H7 (cell line): Measurements from ENCODE around the gene SPRR2F. TPM values are rescaled to one million over a fixed set of nuclear protein-coding genes. Genes with fewer than 3 reads are reported as not detected.
"Not testable (repeated sequence)": the region's sequence is repeated elsewhere in the genome, so short reads cannot be mapped to it uniquely, and the experiment has no call there.

Experiments used
- DNase-seq: peaks from one replicate; pipeline ENCODE4 v3.0.0; 2012
- H3K27me3 ChIP-seq: 2 replicates; pipeline ENCODE4 v1.6.0; 2011; ENCODE audit warnings: mild to moderate bottlenecking, low read length; ENCODE audit not compliant: control insufficient read depth, insufficient read depth
- H3K36me3 ChIP-seq: replicated peaks from 2 replicates; pipeline ENCODE4 v1.5.1; 2011; ENCODE audit warnings: low read length; ENCODE audit not compliant: control insufficient read depth, insufficient read depth
- H3K4me3 ChIP-seq: 2 replicates; pipeline ENCODE4 v1.5.1; 2011; ENCODE audit warnings: low read depth, mild to moderate bottlenecking, control low read depth, low read length, moderate library complexity; ENCODE audit not compliant: insufficient read depth
- total RNA-seq: library from RNA; depleted of rRNA; stranded (reverse); fragments of >200 nt; shearing (Covaris generic); gene quantifications from 2 replicates; pipeline ENCODE4 v1.2.3, GENCODE V29; 2014; rRNA removed

Gene SPRR2F, protein sequence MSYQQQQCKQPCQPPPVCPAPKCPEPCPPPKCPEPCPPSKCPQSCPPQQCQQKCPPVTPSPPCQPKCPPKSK
- total RNA-seq = not detected in 2 replicates

DNA sequence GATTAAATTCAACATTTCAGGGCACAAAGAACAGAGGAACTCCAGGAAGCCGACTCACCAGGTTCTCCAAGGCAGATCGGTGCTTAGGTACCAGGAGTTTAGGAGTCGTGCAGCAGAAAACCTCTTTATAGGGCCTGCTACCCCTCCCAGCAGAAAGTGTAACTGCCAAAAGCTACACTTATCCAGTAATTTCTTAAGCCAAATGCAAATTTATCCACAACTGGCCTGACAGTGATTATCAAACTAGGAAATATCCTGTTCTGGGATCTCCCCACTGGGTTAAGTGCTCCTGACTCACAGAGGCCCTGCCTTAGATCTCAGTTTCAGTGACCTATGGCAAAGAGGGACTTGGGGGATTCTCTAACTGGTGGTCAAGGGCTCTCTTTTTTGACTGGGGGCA, at the start of gene SPRR2F:
TSS of gene SPRR2F (minus strand) at position 101 of the 400 bp plus-strand sequence. CDS start 783 bp downstream, outside the sequence.
- H3K36me3 ChIP-seq = no peaks in the 10 kb centered on the region
- H3K27me3 ChIP-seq = no peaks in the 10 kb centered on the region
- no peak within 1 kb of the TSS for H3K4me3 ChIP-seq
- DNase-seq = no peak

DNA sequence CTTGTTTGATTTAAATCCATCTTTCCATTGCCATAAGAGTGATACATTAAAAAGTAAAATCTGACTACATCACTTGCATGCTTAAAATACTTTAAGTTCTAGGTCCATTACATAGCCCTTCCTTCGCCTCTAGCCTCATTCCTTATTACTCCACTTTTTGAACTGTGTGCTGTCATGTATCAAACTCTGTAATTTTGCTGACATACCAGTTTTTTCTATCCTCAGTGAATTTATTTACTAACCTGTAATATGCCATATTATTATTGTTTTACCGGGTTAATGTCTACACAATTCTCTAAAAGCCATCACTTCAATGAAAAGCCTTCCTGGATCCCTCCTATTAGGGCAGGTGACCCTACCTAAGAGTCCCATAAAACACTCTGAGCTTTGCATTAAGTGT, 42.2 kb upstream of the SPRR2F start:
- no peak for DNase-seq
- no peak overlapping the region for H3K4me3 ChIP-seq
- no peaks in the 10 kb centered on the region for H3K27me3 ChIP-seq
- H3K36me3 ChIP-seq = no peaks in the 10 kb centered on the region

DNA sequence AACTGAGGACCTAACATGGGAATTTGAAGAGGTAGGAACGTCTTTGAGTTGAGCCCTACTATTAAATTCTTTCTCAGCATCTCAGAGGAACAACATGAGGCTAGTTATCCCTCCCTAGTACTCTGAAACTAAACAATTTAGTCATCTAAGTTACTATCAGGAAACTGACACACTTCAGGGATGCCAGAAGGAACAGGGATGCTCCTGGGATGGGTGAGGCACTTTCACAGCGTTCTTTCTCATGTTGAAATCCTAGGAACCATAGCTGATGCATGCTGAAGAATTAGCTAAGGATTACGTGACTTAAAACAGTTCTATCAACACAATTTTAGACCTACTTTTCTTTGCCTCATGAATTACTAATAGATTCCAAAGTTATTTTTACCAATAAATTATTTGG, 39.2 kb upstream of the SPRR2F start:
- no peak overlapping the region for H3K4me3 ChIP-seq
- DNase-seq = no peak
- no peaks in the 10 kb centered on the region for H3K27me3 ChIP-seq
- H3K36me3 ChIP-seq = no peaks in the 10 kb centered on the region

DNA sequence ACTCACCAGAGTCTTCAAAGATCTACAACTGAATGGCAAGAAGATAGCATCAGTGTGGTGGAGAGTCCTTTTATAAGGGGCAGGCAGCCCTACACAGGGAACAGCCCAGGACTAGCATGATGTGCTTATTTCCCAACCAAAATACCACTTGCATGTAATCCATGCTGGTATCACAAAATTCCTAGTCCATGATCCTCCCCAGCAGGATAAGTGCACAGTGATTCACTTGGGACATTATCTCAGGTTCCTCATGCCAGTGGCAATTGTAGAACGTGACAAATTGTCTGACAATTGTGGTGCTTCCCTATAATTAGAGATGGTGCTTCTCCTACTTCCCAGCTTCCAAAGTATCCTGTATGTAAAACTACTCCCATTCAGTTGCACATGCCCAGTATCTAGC, 37.5 kb upstream of the SPRR2F start, which contains the start of gene SPRR2G:
TSS of gene SPRR2G (minus strand) at position 45 of the 400 bp plus-strand sequence. CDS start 780 bp downstream, outside the sequence.
- no peaks in the 10 kb centered on the region for H3K27me3 ChIP-seq
- no peak for DNase-seq
- H3K36me3 ChIP-seq = no peaks in the 10 kb centered on the region
- no peak within 1 kb of the TSS for H3K4me3 ChIP-seq

DNA sequence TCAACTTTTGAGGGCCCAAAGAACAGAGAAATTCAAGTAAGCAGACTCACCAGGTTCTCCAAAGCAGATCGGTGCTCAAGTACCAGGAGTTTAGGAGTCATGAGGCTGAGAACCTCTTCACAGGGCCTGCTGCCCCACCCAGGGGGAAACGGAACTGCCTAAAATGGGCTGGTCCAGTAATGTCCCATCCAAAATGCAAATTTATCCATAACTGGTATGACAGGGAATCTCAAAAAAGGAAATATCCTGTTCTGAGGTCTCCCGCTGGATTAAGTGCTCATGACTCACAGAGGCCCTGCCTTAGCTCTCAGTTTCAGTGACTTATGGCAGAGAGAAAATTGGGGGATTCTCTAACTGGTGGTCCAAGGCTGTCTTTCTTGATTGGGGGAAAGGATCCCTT, 28.1 kb upstream of the SPRR2F start:
- Histone ChIP-seq H3K27me3 (no peaks in the 10 kb centered on the region), H3K36me3 (no peaks in the 10 kb centered on the region), H3K4me3 (no peak overlapping the region)
- no peak for DNase-seq

DNA sequence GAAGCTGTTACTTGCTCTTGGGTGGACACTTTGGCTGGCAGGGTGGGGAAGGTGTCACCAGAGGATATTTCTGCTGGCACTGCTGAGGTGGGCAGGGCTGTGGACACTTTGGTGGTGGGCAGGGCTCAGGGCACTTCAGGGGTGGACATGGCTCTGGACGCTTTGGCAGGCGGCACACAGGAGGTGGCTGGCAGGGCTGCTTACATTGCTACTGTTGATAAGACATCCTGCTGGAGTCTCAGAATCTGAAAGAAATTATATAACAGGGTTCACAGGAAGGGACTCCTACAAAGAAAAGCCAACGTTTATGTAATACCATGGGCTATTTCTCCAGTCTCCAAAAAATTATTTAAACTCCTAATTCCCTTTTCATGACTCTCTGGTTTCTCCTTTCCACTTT, 27.2 kb upstream of the SPRR2F start:
- H3K4me3 ChIP-seq = no peak overlapping the region
- H3K36me3 ChIP-seq = no peaks in the 10 kb centered on the region
- no peaks in the 10 kb centered on the region for H3K27me3 ChIP-seq
- DNase-seq = no peak

DNA sequence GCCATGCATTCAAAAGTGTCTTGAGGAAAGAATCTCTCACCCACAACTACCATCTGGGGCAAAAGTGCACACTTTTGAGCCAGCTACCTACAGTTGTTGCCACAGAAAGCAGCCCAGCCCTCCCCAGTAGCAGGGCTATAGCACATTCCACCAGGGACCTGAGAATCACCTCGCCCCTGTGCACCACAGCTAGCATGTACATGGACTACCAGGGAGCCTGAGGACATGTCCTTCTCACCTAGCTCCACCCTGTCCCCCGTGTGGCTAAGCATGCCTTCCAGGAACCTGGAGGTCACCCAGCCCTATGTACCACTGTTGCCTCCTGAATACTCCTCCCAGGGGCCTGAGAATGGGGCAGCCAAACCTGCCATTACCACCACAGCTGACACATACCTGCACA, 20.4 kb upstream of the SPRR2F start:
- H3K4me3 ChIP-seq = no peak overlapping the region
- H3K36me3 ChIP-seq = no peaks in the 10 kb centered on the region
- no peaks in the 10 kb centered on the region for H3K27me3 ChIP-seq
- no peak for DNase-seq

DNA sequence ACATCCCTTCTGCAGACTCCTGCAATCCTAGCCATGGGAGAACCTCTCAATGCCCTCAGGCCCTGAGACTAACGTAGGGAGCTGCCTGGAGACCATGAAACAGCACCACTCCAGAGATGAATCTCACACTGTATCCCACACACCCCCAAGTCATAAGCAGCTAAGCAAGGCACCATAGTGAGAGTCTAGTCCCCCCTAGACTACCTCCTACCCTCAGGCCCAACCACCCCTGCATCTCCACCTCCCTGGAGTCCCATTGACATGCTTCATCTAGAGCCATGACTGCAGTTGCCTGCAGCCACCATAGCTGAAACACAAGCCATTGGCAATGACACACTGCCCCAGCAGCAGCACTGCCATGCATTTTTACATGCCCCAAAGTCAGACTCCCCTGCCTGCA, 20.0 kb upstream of the SPRR2F start:
- DNase-seq = no peak
- H3K36me3 ChIP-seq = no peaks in the 10 kb centered on the region
- H3K27me3 ChIP-seq = no peaks in the 10 kb centered on the region
- no peak overlapping the region for H3K4me3 ChIP-seq

DNA sequence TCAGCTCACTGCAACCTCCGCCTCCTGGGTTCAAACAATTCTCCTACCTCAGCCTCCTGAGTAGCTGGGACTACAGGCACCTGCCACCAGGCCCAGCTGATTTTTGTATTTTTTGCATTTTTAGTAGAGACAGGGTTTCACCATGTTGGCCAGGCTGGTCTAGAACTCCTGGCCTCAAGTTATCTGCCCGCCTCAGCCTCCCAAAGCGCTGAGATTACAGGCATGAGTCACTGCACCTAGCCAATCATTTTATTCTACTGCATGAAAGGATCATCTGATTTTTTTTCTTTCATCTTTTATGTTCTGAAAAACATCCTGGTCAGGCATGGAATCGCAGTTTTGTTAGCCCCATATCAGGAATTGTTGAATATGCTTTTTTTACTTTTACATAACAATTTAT, 15.4 kb upstream of the SPRR2F start:
- H3K36me3 ChIP-seq, DNase-seq, H3K4me3 ChIP-seq, H3K27me3 ChIP-seq: not testable (repeated sequence)

DNA sequence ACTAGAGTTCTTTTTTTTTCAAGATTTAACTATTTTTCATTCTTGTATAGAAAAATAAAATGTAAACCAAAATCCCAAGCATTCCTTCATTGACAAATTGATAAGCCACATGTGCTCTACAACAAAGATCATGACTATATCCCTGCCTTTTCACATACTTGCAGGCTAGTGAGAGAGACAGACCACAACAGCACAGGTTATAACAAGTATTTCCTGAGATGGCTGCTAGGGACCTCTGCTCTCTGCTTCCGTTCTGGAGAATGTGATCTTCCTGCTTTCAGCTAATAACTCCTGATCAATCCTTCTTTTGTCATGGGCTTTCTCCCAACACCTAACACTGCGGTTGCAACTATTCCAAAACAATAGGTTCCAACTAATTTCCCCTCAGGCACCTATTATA, 14.0 kb upstream of the SPRR2F start:
- H3K27me3 ChIP-seq = no peaks in the 10 kb centered on the region
- H3K36me3 ChIP-seq = no peaks in the 10 kb centered on the region
- H3K4me3 ChIP-seq = no peak overlapping the region
- DNase-seq = no peak

DNA sequence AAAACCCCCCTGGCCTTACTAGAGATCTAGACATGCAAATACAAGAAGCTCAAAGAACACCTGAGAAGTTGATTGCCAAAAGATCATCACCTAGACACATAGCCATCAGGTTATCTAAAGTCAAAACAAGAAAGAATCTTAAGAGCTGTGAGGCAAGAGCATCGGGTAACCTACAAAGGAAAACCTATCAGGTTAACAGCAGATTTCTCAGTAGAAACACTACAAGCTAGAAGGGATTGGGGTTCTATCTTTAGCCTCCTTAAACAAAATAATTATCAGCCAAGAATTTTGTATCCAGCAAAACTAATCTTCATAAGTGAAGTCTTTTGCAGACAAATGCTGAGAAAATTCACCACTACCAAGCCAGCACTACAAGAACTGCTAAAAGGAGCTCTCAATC, 12.2 kb upstream of the SPRR2F start:
- H3K36me3 ChIP-seq = no peaks in the 10 kb centered on the region
- DNase-seq = no peak

DNA sequence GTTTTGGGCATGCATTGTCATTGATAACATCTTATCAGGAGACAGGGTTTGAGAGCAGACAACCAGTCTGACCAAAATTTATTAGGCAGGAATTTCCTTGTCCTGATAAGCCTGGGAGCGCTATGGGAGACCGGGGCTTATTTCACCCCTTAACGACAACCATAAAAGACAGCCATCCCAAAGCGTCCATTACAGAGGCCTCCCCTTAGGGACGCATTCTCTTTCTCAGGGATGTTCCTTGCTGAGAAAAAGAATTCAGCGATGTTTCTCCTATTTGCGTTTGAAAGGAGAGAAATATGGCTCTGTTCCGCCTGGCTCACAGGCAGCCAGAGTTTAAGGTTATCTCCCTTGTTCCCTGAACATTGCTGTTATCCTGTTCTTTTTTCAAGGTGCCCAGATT, 10.5 kb upstream of the SPRR2F start:
- H3K4me3 ChIP-seq, H3K27me3 ChIP-seq, DNase-seq, H3K36me3 ChIP-seq: not testable (repeated sequence)

More for the DNA sequence above, 12.2 kb upstream of the SPRR2F start:
- no peak overlapping the region for H3K4me3 ChIP-seq
- H3K27me3 ChIP-seq = no peaks in the 10 kb centered on the region

DNA sequence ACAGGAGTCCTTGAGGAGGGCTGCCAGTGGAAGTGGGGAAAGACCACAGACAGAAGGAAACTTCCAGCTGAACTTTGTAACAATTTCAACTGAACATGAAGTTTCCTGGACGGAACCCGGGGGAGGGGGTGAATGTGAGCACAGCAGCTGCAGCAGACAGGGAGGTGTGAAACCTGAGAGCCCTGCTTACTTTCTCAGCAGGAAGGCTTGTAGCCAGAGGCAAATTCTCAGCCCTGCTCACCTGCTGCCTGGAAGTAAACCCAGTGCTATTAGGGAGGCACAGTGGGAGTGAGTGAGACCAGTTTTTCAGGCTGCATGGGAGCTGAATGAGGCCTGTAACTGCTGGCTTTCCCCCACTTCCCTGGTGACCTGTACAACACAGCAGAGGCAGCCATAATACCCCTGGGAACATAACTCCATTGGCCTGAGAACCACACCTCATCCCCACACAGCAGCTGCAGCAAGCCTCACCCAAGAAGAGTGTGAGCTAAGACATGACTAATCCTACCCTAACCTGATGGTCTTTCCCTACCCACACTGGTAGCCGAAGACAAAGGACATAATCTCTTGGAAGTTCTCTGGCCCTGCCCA, 9.6 kb upstream of the SPRR2F start:
- H3K4me3 ChIP-seq = no peak overlapping the region

DNA sequence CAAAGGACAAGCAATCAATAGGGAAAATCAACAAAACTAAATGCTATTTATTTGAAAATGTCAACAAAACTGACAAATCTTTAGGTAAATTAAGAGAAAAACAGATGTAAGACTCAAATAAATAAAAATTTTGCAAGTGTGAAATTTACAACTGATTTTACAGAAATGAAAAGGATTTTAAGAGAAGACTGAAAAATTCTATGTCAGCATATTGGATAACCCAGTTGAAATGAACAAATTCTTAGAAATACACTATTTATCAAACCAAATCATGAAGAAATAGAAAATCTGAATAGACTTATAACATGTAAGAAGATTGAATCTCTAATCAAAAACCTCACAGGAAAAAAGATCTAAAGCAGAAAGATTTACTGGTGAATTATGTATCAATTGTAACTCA, 7.6 kb upstream of the SPRR2F start:
- no peaks in the 10 kb centered on the region for H3K27me3 ChIP-seq
- DNase-seq = no peak
- H3K4me3 ChIP-seq = no peak overlapping the region
- no peaks in the 10 kb centered on the region for H3K36me3 ChIP-seq

More for the DNA sequence above, 9.6 kb upstream of the SPRR2F start:
- H3K36me3 ChIP-seq = no peaks in the 10 kb centered on the region
- H3K27me3 ChIP-seq = no peaks in the 10 kb centered on the region
- peak; percentile 75 for DNase-seq

DNA sequence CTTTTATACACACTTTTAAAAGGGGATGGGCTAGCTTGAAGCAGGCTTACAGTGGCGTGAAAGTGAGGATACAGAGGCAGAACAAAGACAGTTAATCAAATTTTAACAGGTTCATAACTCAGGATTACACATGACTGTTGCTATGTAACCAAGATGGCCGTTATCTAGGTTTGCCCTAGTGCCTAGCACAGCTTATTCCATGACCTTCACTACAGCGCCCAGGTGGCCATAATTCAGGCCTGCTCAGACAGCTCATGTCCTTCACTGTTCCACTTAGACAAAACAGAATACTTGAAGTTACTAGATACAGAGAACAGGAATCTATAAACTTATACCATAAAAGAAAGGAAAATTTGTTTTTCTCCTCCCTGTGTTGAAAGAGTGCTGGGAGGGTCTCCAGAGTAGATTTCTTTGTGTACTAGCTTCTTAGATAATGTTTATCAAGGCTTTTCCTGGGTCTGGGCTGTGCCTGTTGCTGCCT, 6.2 kb upstream of the SPRR2F start:
- Histone ChIP-seq H3K36me3 (no peaks in the 10 kb centered on the region), H3K27me3 (no peaks in the 10 kb centered on the region), H3K4me3 (no peak overlapping the region)
- DNase-seq = no peak
